SJSA1 (cell line): ENCODE results near the gene SNAP91. TPM values are rescaled to one million over a fixed set of nuclear protein-coding genes. Genes with fewer than 3 reads are reported as not detected.
"Not testable (repeated sequence)": the region's sequence is repeated elsewhere in the genome, so short reads cannot be mapped to it uniquely, and the experiment has no call there.

Experiments
- DNase-seq, 2 experiments: peaks; one replicate each; pipeline ENCODE4 v3.0.0-alpha.2; 2015 to 2020; ENCODE audit warnings: low spot score in 2 of 2, low read depth in 1 of 2
- H3K27ac ChIP-seq: fragments of 250-450 bp; sonication (Bioruptor Pico); 2 replicates; pipeline ENCODE4 v1.5.1; 2020; ENCODE audit warnings: mild to moderate bottlenecking, moderate library complexity
- H3K27me3 ChIP-seq: fragments of 250-450 bp; sonication (Bioruptor Pico); replicated peaks from 2 replicates; pipeline ENCODE4 v1.5.1; 2020; ENCODE audit warnings: mild to moderate bottlenecking, moderate library complexity
- H3K36me3 ChIP-seq: fragments of 250-450 bp; sonication (Bioruptor Pico); 2 replicates; pipeline ENCODE4 v1.5.1; 2020; ENCODE audit warnings: mild to moderate bottlenecking
- H3K4me1 ChIP-seq: fragments of 250-450 bp; sonication (Bioruptor Pico); replicated peaks from 2 replicates; pipeline ENCODE4 v1.6.1; 2021; ENCODE audit warnings: mild to moderate bottlenecking
- H3K4me3 ChIP-seq: fragments of 250-450 bp; sonication (Bioruptor Pico); 2 replicates; pipeline ENCODE4 v1.5.1; 2020; ENCODE audit warnings: mild to moderate bottlenecking
- H3K9me3 ChIP-seq: fragments of 250-450 bp; sonication (Bioruptor Pico); replicated peaks from 2 replicates; pipeline ENCODE4 v1.5.1; 2020; ENCODE audit warnings: mild to moderate bottlenecking
- total RNA-seq: library from RNA; depleted of rRNA; stranded (reverse); fragments of >200 nt; shearing (Covaris generic); gene quantifications from 2 replicates; pipeline ENCODE4 v1.2.3, GENCODE V29; 2014; rRNA removed

SNAP91 gene, protein sequence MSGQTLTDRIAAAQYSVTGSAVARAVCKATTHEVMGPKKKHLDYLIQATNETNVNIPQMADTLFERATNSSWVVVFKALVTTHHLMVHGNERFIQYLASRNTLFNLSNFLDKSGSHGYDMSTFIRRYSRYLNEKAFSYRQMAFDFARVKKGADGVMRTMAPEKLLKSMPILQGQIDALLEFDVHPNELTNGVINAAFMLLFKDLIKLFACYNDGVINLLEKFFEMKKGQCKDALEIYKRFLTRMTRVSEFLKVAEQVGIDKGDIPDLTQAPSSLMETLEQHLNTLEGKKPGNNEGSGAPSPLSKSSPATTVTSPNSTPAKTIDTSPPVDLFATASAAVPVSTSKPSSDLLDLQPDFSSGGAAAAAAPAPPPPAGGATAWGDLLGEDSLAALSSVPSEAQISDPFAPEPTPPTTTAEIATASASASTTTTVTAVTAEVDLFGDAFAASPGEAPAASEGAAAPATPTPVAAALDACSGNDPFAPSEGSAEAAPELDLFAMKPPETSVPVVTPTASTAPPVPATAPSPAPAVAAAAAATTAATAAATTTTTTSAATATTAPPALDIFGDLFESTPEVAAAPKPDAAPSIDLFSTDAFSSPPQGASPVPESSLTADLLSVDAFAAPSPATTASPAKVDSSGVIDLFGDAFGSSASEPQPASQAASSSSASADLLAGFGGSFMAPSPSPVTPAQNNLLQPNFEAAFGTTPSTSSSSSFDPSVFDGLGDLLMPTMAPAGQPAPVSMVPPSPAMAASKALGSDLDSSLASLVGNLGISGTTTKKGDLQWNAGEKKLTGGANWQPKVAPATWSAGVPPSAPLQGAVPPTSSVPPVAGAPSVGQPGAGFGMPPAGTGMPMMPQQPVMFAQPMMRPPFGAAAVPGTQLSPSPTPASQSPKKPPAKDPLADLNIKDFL
- not detected in 2 replicates for total RNA-seq

DNA sequence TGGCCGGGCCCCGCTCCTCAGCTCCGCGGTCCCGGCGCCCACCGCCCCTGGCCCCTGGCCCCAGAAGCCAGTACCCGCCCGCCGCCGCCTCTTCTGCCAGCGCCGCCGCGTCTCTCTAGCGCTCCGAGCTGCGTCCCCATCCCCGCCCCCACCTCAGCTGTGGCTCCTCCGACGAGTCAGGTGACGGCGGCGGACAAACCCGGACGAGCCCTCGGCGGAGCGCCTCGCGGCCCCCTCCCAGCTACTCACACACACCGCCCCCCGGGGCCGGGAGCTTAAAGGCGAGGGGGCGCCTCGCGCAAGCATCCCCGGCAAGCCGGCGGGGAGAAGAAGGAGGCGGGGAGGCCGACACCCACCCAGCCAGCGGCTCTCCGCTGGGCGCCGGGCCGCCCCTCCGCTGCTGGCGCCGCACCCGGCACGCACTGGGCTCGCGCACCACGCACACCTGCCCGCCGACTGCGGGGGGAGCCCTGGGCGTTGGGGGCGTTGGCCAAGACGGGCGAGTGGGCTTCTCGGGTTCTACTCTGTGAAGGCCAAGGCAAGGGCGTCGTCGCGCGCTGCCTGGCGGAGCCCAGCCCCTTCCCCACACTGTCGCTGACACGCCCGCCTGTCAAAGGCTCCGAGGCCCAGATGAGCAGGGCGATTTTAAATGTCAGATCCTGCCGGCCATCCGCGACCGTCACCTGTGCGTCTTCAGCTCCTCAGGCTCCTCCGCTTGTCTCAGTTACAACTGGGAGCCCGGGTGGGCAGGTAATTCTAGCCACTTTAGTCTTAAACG is at the start of gene SNAP91:
SNAP91 (minus strand) TSS at position 132 of the 778 bp plus-strand sequence. CDS start 1,174 bp downstream, outside the sequence.
- DNase-seq: no peak
- Histone ChIP-seq H3K9me3 (no peaks in the 10 kb centered on the region; the same call in 1 of the 2 replicates), H3K36me3 (no peaks in the 10 kb centered on the region), H3K27ac (no peak within 1 kb of the TSS), H3K4me3 (peak within 1 kb of the TSS; percentile 31), H3K4me1 (peaks cover 13% of the 10 kb centered on the region), H3K27me3 (peaks cover 50% of the 10 kb centered on the region)

DNA sequence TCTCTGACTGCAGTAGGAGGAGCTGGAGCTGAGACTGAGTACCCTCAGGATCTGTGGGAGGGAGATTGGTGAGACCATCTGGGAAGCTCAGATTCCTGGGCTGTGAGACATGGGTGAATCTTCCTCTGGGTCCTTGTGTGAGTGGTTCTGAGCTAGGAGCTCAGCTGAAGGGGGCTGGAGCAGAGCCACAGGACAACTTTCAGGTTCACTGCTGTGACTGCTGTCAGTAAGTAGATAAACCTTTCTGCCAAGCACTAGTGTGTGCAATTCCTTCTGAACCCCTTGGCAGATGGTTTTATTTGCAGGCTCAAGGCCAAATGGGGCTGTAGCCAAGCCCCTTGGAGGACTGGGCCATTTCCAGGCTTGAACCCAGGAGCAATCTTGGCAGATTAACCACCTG is 49.6 kb upstream of the SNAP91 start:
- no peaks in the 10 kb centered on the region for H3K9me3 ChIP-seq
- no peak for DNase-seq
- no peaks in the 10 kb centered on the region for H3K36me3 ChIP-seq
- H3K27me3 ChIP-seq: no peaks in the 10 kb centered on the region
- no peaks in the 10 kb centered on the region for H3K4me1 ChIP-seq
- no peak overlapping the region for H3K27ac ChIP-seq
- H3K4me3 ChIP-seq: no peak overlapping the region

DNA sequence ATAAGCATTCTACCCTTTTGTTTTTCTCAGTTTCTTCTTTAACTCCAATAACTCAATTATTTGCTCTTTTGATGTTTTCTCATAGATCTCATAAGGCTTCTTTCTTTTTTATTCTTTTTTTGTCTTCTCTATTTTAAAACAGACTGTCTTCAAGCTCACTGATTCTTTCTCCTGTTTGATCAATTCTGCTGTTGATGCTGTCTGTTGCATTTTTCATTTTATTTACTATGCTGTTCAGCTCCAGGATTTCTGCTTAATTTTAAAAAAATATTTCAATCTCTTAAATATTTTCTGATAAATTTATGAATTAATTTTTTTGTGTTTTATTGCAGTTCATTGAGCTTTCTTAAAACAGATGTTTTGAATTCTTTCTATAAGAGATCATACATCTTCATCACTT is 48.1 kb upstream of the SNAP91 start:
- no peaks in the 10 kb centered on the region for H3K4me1 ChIP-seq
- no peak for DNase-seq
- no peaks in the 10 kb centered on the region for H3K36me3 ChIP-seq
- H3K4me3 ChIP-seq: no peak overlapping the region
- no peaks in the 10 kb centered on the region for H3K27me3 ChIP-seq
- no peak overlapping the region for H3K27ac ChIP-seq
- H3K9me3 ChIP-seq: no peaks in the 10 kb centered on the region

DNA sequence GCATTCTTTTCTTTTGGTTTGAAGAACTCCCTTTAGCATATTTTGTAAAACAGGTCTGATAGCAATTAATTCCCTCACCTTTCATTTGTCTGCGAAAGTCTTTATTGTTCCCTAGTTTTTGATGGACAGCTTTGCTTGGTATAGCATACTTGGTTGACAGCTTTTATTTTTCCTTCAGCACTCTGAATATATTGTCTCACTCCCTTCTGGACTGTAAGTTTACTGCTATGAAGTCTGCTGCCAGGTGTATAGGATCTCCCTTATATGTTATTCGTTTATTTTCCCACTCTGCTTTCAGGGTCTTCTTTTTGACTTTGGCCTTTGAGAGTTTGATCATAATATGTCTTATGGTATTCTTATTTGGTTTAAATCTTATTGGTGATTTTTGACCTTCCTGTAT is 47.7 kb upstream of the SNAP91 start:
- Histone ChIP-seq H3K27ac (no peak overlapping the region), H3K36me3 (no peaks in the 10 kb centered on the region), H3K4me1 (no peaks in the 10 kb centered on the region), H3K9me3 (no peaks in the 10 kb centered on the region), H3K4me3 (no peak overlapping the region), H3K27me3 (no peaks in the 10 kb centered on the region)
- no peak for DNase-seq

DNA sequence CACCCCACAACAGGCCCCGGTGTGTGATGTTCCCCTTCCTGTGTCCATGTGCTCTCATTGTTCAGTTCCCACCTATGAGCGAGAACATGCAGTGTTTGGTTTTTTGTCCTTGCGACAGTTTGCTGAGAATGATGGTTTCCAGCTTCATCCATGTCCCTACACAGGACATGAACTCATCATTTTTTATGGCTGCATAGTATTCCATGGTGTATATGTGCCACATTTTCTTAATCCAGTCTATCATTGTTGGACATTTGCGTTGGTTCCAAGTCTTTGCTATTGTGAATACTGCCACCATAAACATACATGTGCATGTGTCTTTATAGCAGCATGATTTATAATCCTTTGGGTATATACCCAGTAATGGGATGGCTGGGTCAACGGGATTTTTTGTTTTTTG is 43.5 kb upstream of the SNAP91 start:
- not testable (repeated sequence) for H3K36me3 ChIP-seq, H3K4me3 ChIP-seq, H3K9me3 ChIP-seq, H3K27me3 ChIP-seq, H3K4me1 ChIP-seq, H3K27ac ChIP-seq, DNase-seq

DNA sequence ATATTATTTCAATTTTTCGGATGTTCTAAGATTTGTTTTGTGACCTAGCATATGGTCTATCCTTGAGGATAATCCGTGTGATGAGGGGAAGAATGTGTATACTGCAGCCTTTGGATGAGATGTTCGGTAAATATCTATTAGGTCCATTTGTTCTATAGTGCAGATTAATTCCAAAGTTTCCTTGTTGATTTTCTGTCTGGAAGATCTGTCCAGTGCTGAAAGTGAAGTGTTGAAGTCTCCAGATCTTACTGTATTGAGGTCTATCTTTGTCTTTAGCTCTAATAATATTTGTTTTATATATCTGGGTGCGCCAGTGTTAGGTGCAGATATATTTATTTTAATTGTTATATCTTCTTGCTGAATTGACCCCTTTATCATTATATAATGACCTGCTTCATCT is 32.2 kb upstream of the SNAP91 start:
- H3K27ac ChIP-seq: no peak overlapping the region
- no peaks in the 10 kb centered on the region for H3K36me3 ChIP-seq
- no peaks in the 10 kb centered on the region for H3K4me1 ChIP-seq
- no peak for DNase-seq
- H3K9me3 ChIP-seq: no peaks in the 10 kb centered on the region
- no peak overlapping the region for H3K4me3 ChIP-seq
- H3K27me3 ChIP-seq: no peaks in the 10 kb centered on the region

DNA sequence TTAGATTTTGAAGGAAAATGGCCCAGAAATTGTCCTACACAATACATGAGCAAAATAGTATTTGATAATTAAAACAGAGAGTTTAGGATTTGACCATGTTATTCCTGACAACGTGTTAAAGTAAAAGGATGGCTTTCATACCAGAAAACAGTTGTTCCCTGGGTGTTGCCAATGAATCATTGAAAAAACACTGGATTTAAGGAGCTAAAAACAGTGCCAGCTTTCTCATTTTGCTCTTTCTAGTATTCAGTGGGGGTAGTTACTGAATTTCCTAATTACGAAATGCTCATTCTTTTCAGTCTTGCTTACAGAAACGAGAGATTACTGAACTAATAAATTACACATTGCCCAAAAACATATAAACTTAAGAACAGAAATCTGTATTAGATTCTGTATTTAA is 26.6 kb upstream of the SNAP91 start:
- Histone ChIP-seq H3K4me1 (no peaks in the 10 kb centered on the region), H3K4me3 (no peak overlapping the region), H3K27ac (no peak overlapping the region), H3K27me3 (no peaks in the 10 kb centered on the region), H3K9me3 (no peaks in the 10 kb centered on the region), H3K36me3 (no peaks in the 10 kb centered on the region)
- no peak for DNase-seq

DNA sequence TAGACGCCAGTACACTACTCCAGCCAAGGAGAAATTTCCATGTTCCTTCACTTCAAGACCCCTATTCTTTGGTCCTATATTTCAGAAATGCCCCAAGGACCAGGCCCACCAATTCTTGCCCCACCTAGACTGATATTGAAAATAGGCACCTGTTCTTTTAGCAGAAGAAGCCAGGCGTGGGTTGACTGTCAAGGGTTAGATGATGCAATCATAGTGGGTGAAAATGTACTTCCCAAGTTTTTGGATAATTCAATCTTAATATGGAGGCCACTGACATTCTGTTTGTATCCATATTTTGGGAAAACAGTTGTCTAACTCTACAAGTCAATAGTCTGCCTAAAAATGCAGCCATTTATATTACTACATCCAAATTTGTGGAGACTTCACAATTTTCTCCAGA is 21.0 kb upstream of the SNAP91 start:
- no peaks in the 10 kb centered on the region for H3K9me3 ChIP-seq
- DNase-seq: no peak
- no peak overlapping the region for H3K27ac ChIP-seq

DNA sequence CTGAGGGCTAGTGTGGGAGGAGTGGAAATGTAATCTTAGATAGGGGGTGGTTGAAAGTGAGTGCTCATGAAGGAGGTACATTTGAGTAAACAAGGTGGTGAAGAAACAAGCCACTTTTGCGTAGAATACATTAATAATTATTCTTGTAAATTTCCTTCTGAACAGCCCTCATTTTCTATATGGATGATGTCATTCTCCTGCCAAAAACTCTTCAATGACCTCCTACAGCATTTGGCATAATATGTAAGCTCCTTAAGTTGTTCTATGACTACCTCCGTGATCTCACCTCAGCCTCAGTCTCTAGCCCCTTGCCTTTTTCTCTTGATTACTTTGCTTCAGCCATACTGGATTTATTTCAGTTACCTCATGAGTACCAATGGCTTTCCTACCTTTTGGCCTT is 14.0 kb upstream of the SNAP91 start:
- Histone ChIP-seq H3K4me3 (no peak overlapping the region), H3K27me3 (no peaks in the 10 kb centered on the region), H3K27ac (no peak overlapping the region), H3K36me3 (no peaks in the 10 kb centered on the region), H3K9me3 (no peaks in the 10 kb centered on the region), H3K4me1 (no peaks in the 10 kb centered on the region)
- DNase-seq: no peak

More for the DNA sequence above, 21.0 kb upstream of the SNAP91 start:
- Histone ChIP-seq H3K4me3 (no peak overlapping the region), H3K4me1 (no peaks in the 10 kb centered on the region), H3K36me3 (no peaks in the 10 kb centered on the region), H3K27me3 (no peaks in the 10 kb centered on the region)

DNA sequence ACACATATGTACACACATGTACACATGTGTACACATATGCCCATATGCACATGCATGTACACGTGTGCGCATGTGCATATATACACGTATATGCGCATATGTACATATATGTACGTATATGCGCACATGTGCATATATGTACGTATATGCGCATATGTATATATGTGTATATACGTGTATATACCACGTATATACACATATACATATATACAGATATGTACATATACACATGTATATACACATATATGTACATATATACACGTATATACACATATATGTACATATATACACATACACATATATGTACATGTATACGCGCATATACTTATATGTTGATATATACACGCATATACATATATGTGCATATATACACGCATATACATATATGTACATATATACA is 8.9 kb upstream of the SNAP91 start:
- no peak overlapping the region for H3K4me3 ChIP-seq
- H3K27ac ChIP-seq: no peak overlapping the region
- DNase-seq: no peak
- no peaks in the 10 kb centered on the region for H3K27me3 ChIP-seq
- no peaks in the 10 kb centered on the region for H3K9me3 ChIP-seq
- no peaks in the 10 kb centered on the region for H3K36me3 ChIP-seq
- H3K4me1 ChIP-seq: no peaks in the 10 kb centered on the region

DNA sequence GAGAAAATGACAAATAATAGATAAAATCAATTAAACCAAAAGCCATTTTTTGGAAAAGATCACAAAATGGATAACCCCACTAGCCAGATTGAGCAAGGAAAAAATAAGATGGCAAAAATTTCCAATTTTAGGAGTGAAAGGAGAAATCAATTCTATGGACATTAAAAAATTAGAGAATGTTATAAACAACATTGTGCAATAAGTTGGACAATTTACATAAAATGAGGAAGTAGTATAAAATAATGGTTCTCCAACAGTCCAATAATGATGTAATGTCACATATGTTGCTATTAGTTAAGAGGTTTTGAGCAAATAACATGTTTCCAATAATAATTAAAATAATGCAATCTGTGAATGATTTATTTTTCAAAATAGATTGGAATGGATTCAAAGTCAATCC is 3.1 kb upstream of the SNAP91 start:
- H3K4me3 ChIP-seq: no peak overlapping the region

DNA sequence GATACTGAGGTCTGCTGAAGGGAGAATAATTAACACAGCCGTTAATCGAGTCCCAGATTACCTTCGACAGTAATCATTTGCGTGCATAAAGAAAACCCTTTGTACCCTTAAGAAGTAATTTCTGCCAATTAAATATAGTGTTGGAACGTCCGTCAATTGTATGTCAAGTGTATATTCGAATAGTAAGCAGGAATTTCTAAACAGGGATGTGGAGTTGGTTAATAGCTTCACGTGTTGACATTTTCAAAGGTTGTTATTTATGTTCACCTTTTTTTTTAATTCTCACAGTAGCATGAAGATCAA is 798 bp upstream of the SNAP91 start:
- no peak for DNase-seq
- no peak overlapping the region for H3K4me3 ChIP-seq
- no peaks in the 10 kb centered on the region for H3K36me3 ChIP-seq
- H3K9me3 ChIP-seq: no peaks in the 10 kb centered on the region; the same call in 1 of the 2 replicates
- peaks cover 13% of the 10 kb centered on the region for H3K4me1 ChIP-seq
- H3K27ac ChIP-seq: no peak overlapping the region
- H3K27me3 ChIP-seq: peaks cover 50% of the 10 kb centered on the region

More for the DNA sequence above, 3.1 kb upstream of the SNAP91 start:
- no peaks in the 10 kb centered on the region for H3K36me3 ChIP-seq
- peaks cover 38% of the 10 kb centered on the region for H3K27me3 ChIP-seq
- peaks cover 13% of the 10 kb centered on the region for H3K4me1 ChIP-seq
- no peak overlapping the region for H3K27ac ChIP-seq
- H3K9me3 ChIP-seq: no peaks in the 10 kb centered on the region; the same call in 1 of the 2 replicates
- DNase-seq: no peak

DNA sequence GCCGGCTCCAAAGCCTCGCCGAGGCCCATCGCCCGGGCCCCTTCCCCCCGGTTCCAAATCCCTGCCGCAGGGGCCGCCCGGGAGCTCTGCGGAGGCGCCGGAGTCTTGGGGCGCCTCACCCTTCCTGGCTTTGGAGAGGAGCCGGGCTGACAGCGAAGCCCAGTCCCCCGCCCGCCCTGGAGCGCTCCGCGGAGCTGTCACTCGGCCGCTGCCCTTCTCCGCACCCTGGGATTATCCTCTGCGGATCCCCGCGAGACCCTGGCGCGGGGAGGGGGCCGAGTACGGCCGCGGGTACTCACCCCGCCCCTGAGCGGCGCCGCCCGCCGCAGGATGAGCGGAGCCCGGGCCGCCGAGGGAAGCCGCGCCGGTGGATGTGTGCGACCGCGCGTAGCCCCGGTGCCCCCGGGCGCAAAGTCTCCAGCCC is 343 bp downstream of the SNAP91 start:
- Histone ChIP-seq H3K4me3 (peak overlapping the region; percentile 31), H3K36me3 (no peaks in the 10 kb centered on the region), H3K4me1 (peaks cover 13% of the 10 kb centered on the region), H3K9me3 (no peaks in the 10 kb centered on the region; the same call in 1 of the 2 replicates), H3K27me3 (peaks cover 50% of the 10 kb centered on the region), H3K27ac (no peak overlapping the region)
- DNase-seq: peak in 1 of 2 experiments; percentile 13
